Endodermal cell (in vitro differentiated cells): ENCODE measurements around the gene ANKRD62. TPM values are rescaled to one million over a fixed set of nuclear protein-coding genes. Genes with fewer than 3 reads are reported as not detected.

ENCODE experiments used
- DNase-seq: peaks from one replicate; pipeline ENCODE4 v3.0.0-alpha.2; 2017
- H3K27ac ChIP-seq: 2 replicates; pipeline ENCODE4 v1.5.1; 2013; ENCODE audit warnings: mild to moderate bottlenecking, low read depth, low read length, moderate library complexity
- H3K27me3 ChIP-seq: 2 replicates; pipeline ENCODE4 v1.6.1; 2013; ENCODE audit warnings: mild to moderate bottlenecking, low read length, moderate library complexity; ENCODE audit not compliant: insufficient read depth, control insufficient read depth, poor library complexity, severe bottlenecking
- H3K36me3 ChIP-seq: 2 replicates; pipeline ENCODE4 v1.7.0; 2013; ENCODE audit warnings: mild to moderate bottlenecking, low read length, moderate library complexity; ENCODE audit not compliant: control insufficient read depth, insufficient read depth
- H3K4me1 ChIP-seq: one replicate; pipeline ENCODE4 v1.7.0; 2013; ENCODE audit warnings: low read length; ENCODE audit not compliant: control insufficient read depth, insufficient read depth
- H3K4me3 ChIP-seq: 2 replicates; pipeline ENCODE4 v1.5.1; 2013; ENCODE audit warnings: mild to moderate bottlenecking, low read length, moderate library complexity
- H3K9ac ChIP-seq: 2 replicates; pipeline ENCODE4 v1.6.1; 2013; ENCODE audit warnings: mild to moderate bottlenecking, low read length, moderate library complexity; ENCODE audit not compliant: poor library complexity, severe bottlenecking; ENCODE audit errors: extremely low read depth
- H3K9me3 ChIP-seq: 2 replicates; pipeline ENCODE4 v1.6.1; 2013; ENCODE audit warnings: mild to moderate bottlenecking, low read length, moderate library complexity; ENCODE audit not compliant: control insufficient read depth
- H3K27ac Mint-ChIP-seq: 2 replicates; pipeline ENCODE4 v1.8.0; 2020; ENCODE audit warnings: mixed read lengths
- H3K27me3 Mint-ChIP-seq: 2 replicates; pipeline ENCODE4 v1.8.0; 2021; ENCODE audit warnings: mild to moderate bottlenecking, mixed read lengths; ENCODE audit not compliant: insufficient read depth
- H3K36me3 Mint-ChIP-seq: 2 replicates; pipeline ENCODE4 v1.8.0; 2020; ENCODE audit warnings: low read depth, mixed read lengths
- H3K4me1 Mint-ChIP-seq: 2 replicates; pipeline ENCODE4 v1.8.0; 2020; ENCODE audit warnings: mixed read lengths
- H3K4me3 Mint-ChIP-seq: 2 replicates; pipeline ENCODE4 v1.8.0; 2020; ENCODE audit warnings: mild to moderate bottlenecking, moderate library complexity, mixed read lengths
- H3K9me3 Mint-ChIP-seq: 2 replicates; pipeline ENCODE4 v1.8.0; 2020; ENCODE audit warnings: mild to moderate bottlenecking, mixed read lengths
- WGBS, 2 experiments: methylation state at CpG; one replicate each; pipeline versions ENCODE4 v1.1.5 to v1.1.7; 2013; ENCODE audit warnings: missing lambda C conversion rate in 2 of 2, mixed read lengths in 1 of 2; ENCODE audit not compliant: insufficient coverage in 1 of 2, insufficient read length in 1 of 2; 5-methylcytosine and 5-hydroxymethylcytosine counted together
- total RNA-seq, 2 donors: library from RNA; stranded (reverse); fragmentation: NEBNext Ultra II Directional in 1 of 2; extraction: Animal tissue kit (Norgen Biotek cat#: 25700) in 1 of 2; gene quantifications; 2 replicates in 1 of 2; 3 replicates in 1 of 2; pipeline ENCODE4 v1.2.1, GENCODE V29; 2021
- TF ChIP-seq, protein P1 (sequence below): fragments of 200-600 bp; sonication (generic); conservative IDR thresholded peaks from 2 replicates; pipeline ENCODE4 v1.5.0; 2021; ENCODE audit warnings: antibody characterized with exemption, mild to moderate bottlenecking

ANKRD62 gene
- total RNA-seq, 2 donors from 2014 or later, result not detected

DNA sequence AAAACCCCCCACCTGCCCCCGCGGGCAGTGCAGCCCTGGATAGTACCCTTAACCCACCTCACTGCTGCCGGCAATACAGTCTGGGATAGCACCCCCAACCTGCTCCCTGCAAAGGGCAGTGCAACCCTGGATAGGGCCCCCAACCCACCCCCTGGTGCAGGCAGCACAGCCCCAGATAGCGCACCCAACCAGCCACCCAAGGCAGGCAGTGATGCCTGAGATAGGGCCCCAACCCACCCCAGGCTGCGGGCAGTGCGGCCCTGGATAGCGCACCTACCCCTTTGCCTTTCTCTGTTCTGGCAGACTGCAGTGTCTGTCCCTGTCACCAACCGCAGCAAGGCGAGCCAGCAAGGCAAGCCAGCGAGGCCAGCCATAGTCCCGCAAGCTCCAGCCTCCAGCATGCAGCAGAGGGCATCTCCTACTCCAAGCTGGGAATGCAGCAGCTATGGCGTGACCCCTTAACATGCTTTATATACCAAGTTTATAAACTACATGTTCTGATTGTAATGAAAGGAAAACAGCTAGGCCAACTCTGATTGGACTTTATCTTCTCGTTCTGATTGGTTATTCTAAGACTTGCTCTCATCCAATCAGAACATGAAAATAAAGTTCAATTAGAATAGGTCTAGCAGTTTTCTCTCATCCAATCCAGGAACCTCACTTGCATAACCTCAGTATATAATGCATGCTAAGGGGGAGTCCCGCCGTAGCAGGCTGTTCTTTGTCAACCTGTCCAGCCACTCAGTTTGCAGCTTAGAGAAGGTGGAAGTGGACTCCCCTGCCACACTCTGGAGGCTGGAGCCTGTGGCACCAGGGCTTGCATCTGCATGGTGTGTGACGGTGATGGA is 34.1 kb upstream of the ANKRD62 start:
- Mint-ChIP-seq H3K9me3 (no peaks in the 10 kb centered on the region), H3K4me1 (no peaks in the 10 kb centered on the region), H3K4me3 (no peak overlapping the region), H3K27me3 (peaks cover 2% of the 10 kb centered on the region), H3K36me3 (no peaks in the 10 kb centered on the region), H3K27ac (no peak overlapping the region)
- Histone ChIP-seq H3K4me3 (no peak overlapping the region), H3K9me3 (no peaks in the 10 kb centered on the region), H3K27me3 (no peaks in the 10 kb centered on the region), H3K36me3 (no peaks in the 10 kb centered on the region), H3K4me1 (no peaks in the 10 kb centered on the region), H3K9ac (no peak overlapping the region), H3K27ac (no peak overlapping the region)
- DNase-seq, result no peak
- 93 to 95% methylated on average over 11 to 16 of the region's 16 CpGs for WGBS, 2 experiments
- TF ChIP-seq, protein P1, sequence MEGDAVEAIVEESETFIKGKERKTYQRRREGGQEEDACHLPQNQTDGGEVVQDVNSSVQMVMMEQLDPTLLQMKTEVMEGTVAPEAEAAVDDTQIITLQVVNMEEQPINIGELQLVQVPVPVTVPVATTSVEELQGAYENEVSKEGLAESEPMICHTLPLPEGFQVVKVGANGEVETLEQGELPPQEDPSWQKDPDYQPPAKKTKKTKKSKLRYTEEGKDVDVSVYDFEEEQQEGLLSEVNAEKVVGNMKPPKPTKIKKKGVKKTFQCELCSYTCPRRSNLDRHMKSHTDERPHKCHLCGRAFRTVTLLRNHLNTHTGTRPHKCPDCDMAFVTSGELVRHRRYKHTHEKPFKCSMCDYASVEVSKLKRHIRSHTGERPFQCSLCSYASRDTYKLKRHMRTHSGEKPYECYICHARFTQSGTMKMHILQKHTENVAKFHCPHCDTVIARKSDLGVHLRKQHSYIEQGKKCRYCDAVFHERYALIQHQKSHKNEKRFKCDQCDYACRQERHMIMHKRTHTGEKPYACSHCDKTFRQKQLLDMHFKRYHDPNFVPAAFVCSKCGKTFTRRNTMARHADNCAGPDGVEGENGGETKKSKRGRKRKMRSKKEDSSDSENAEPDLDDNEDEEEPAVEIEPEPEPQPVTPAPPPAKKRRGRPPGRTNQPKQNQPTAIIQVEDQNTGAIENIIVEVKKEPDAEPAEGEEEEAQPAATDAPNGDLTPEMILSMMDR, result no peak

DNA sequence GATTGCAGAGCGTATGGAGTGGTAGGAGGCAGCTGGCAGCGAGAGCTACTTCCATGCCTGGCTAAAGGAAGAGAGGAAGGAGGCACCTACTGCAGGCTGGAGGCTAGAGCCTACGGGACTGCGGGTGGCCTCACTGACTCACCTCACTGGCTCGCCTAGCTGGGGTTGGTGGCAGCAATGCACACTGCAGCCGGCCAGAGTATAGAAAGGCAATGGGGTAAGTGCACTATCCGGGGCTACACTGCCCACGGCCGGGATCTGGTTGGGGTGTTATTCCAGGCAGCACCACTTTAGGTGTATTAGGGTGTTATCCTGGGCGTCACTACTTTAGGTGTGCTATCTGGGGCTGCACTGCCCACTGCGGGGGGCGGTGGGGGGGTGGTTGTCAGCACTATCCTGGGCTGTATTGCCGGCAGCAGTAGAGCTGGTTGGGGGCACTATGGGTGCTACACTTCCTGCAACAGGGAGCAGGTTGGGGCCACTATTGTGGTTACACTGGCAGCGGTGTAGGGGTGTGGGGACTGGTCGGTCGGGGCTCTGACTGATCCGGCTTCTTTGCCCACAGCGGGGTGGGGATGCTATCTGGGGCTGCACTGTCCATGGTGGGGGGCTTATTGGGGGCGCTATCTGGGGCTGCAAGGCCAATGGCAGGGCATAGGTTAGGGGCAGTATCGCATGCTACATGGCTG is 33.3 kb upstream of the ANKRD62 start:
- DNase-seq, result no peak
- no peaks in the 10 kb centered on the region for H3K36me3 Mint-ChIP-seq
- no peak overlapping the region for H3K9ac ChIP-seq
- no peak overlapping the region for H3K4me3 ChIP-seq
- peaks cover 3% of the 10 kb centered on the region for H3K27me3 Mint-ChIP-seq
- no peak overlapping the region for H3K27ac Mint-ChIP-seq
- H3K4me3 Mint-ChIP-seq, result no peak overlapping the region
- H3K4me1 ChIP-seq, result no peaks in the 10 kb centered on the region
- TF ChIP-seq, protein P1, result peak; percentile 11
- WGBS, 2 experiments, result 89 to 90% methylated on average over 10 to 20 of the region's 20 CpGs
- H3K9me3 Mint-ChIP-seq, result no peaks in the 10 kb centered on the region
- H3K4me1 Mint-ChIP-seq, result no peaks in the 10 kb centered on the region
- no peak overlapping the region for H3K27ac ChIP-seq
- H3K9me3 ChIP-seq, result no peaks in the 10 kb centered on the region
- H3K36me3 ChIP-seq, result no peaks in the 10 kb centered on the region
- no peaks in the 10 kb centered on the region for H3K27me3 ChIP-seq

DNA sequence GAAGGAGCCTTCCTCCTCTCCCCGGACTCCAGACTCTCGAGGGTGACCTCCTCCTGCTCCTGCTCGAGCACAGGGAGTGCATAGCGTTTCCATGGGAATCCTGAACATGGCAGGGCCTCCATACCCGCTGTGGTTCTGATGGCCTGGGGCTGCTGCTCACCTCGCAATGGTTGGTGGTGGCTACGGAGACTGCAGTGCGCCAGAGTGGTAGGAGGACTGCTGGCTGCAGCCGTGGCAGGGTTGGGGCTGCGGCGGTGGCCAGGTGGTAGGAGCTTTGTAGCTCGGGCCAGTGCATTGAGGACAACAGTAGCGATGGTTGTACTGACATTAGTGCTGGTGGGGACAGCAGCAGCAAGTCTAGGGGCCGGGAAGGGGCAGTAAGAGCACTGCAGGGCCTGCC is 32.0 kb upstream of the ANKRD62 start:
- Histone ChIP-seq H3K27ac (no peak overlapping the region), H3K36me3 (no peaks in the 10 kb centered on the region), H3K9me3 (no peaks in the 10 kb centered on the region), H3K4me3 (no peak overlapping the region), H3K27me3 (no peaks in the 10 kb centered on the region), H3K9ac (no peak overlapping the region), H3K4me1 (no peaks in the 10 kb centered on the region)
- peaks cover 3% of the 10 kb centered on the region for H3K27me3 Mint-ChIP-seq
- no peak overlapping the region for H3K27ac Mint-ChIP-seq
- H3K4me1 Mint-ChIP-seq, result no peaks in the 10 kb centered on the region
- TF ChIP-seq, protein P1, result no peak
- DNase-seq, result no peak
- no peak overlapping the region for H3K4me3 Mint-ChIP-seq
- H3K9me3 Mint-ChIP-seq, result no peaks in the 10 kb centered on the region
- 90 to 92% methylated on average over 12 to 14 of the region's 14 CpGs for WGBS, 2 experiments
- no peaks in the 10 kb centered on the region for H3K36me3 Mint-ChIP-seq
